ENCODE data around the gene ROR1. TPM values are rescaled to one million over a fixed set of nuclear protein-coding genes. Genes with fewer than 3 reads are reported as not detected.
"Not testable (repeated sequence)": the region's sequence is repeated elsewhere in the genome, so short reads cannot be mapped to it uniquely, and the experiment has no call there.

Gene ROR1
- total RNA-seq, 4 donors from 2014 or later: 5.1 to 7.3 (median 6.5) TPM

DNA sequence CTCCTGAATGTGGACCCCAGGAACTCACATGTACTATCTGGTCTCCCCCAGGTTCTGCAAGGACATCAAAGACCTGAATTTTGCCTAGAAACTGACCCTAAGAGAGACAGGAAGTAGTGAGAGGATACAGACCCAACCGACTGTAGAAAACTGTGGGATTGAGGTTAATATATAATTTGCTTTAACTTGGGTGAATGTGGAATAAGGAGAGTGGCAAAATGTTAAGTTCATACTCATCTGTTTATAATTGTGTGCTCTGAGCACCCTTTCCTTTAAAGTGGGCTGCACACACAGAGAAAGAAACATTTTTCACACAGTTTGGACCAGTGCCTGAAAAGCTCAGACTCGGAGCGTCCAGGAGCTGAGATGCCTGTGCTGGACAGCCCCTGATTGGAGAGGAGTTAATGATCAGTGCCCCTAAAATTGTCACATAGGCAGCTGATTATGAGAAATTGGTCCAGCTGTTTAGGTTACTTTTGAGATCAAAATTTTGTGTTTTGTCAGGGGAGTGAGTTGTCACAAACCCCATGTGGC, 37.2 kb downstream of the ROR1 start:
- intact Hi-C loops (cut with DNase I): no loop called here
- 37% methylated on average over 3 of the region's 3 CpGs for WGBS
- H3K4me3 ChIP-seq: no peak overlapping the region
- no peaks in the 10 kb centered on the region for H3K27me3 ChIP-seq
- H3K27ac ChIP-seq (replicated peaks in 1 of 4): no peak overlapping the region
- peaks cover 19 to 29% (median 27%) of the 10 kb centered on the region in 4 donors for H3K4me1 ChIP-seq
- peaks cover 0 to 10% (median 7%) of the 10 kb centered on the region in 4 donors for H3K9me3 ChIP-seq
- H3K36me3 ChIP-seq: no peaks in the 10 kb centered on the region
- DNase-seq (ENCODE audit: extremely low spot score): no peak
- TF ChIP-seq POLR2A (IDR thresholded peaks at IDR 0.05; ENCODE audit: low read depth) (no peak), EP300 (IDR thresholded peaks at IDR 0.05) (no peak), POLR2AphosphoS5 (IDR thresholded peaks at IDR 0.05) (no peak)
- TF ChIP-seq, protein P1, sequence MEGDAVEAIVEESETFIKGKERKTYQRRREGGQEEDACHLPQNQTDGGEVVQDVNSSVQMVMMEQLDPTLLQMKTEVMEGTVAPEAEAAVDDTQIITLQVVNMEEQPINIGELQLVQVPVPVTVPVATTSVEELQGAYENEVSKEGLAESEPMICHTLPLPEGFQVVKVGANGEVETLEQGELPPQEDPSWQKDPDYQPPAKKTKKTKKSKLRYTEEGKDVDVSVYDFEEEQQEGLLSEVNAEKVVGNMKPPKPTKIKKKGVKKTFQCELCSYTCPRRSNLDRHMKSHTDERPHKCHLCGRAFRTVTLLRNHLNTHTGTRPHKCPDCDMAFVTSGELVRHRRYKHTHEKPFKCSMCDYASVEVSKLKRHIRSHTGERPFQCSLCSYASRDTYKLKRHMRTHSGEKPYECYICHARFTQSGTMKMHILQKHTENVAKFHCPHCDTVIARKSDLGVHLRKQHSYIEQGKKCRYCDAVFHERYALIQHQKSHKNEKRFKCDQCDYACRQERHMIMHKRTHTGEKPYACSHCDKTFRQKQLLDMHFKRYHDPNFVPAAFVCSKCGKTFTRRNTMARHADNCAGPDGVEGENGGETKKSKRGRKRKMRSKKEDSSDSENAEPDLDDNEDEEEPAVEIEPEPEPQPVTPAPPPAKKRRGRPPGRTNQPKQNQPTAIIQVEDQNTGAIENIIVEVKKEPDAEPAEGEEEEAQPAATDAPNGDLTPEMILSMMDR (IDR thresholded peaks at IDR 0.05): no peak

- peaks cover 19 to 33% (median 28%) of the 10 kb centered on the region in 4 donors for H3K4me1 ChIP-seq
- H3K27ac ChIP-seq (replicated peaks in 1 of 4): no peak overlapping the region
- TF ChIP-seq EP300 (IDR thresholded peaks at IDR 0.05) (no peak), POLR2AphosphoS5 (IDR thresholded peaks at IDR 0.05) (no peak), POLR2A (IDR thresholded peaks at IDR 0.05; ENCODE audit: low read depth) (no peak)
- TF ChIP-seq, protein P1 (IDR thresholded peaks at IDR 0.05): no peak
- H3K36me3 ChIP-seq: no peaks in the 10 kb centered on the region
- intact Hi-C loops (cut with DNase I): no loop called here
- peaks cover 0 to 10% (median 7%) of the 10 kb centered on the region in 4 donors for H3K9me3 ChIP-seq
- no peak for DNase-seq (ENCODE audit: extremely low spot score)
- 92% methylated on average over 6 of the region's 6 CpGs for WGBS
- no peak overlapping the region for H3K4me3 ChIP-seq
- H3K27me3 ChIP-seq: no peaks in the 10 kb centered on the region
These were observed 38.4 kb downstream of the ROR1 start for GRCh38 chr1:63812071-63812700.

DNA sequence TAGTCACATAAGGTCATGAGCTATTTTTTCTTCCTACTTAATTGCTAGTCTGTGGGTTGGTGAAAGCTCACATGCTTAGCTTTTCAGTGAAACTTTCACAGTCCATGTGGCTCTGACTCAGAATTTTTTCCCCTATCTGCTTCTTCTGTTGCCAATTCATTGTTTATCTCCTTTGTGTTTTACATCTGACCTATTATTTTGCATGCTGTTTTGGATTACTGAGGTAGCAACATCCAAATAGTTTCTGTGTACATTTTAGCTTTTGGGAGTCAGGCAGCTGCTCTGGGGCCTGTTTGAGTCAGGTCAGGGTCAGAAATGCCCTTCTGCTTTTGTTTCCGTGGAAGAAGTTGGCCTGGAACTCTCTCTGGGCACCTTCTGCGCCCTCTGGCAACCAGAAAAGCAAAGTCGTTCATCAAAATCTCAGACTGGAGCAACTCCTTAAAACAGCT, 40.0 kb downstream of the ROR1 start:
- no peak for DNase-seq (ENCODE audit: extremely low spot score)
- peaks cover 0 to 2% (median 0%) of the 10 kb centered on the region in 4 donors for H3K9me3 ChIP-seq
- WGBS: 32% methylated on average over 3 of the region's 3 CpGs
- intact Hi-C loops (cut with DNase I): no loop called here
- H3K36me3 ChIP-seq: no peaks in the 10 kb centered on the region
- no peaks in the 10 kb centered on the region for H3K27me3 ChIP-seq
- H3K27ac ChIP-seq (replicated peaks in 1 of 4): peak overlapping the region in 3 of 4 donors; percentile 9 to 48 (median 47)
- H3K4me3 ChIP-seq: no peak overlapping the region
- peaks cover 25 to 38% (median 33%) of the 10 kb centered on the region in 4 donors for H3K4me1 ChIP-seq
- TF ChIP-seq, protein P1 (IDR thresholded peaks at IDR 0.05): no peak
- no peak for TF ChIP-seq POLR2A (IDR thresholded peaks at IDR 0.05; ENCODE audit: low read depth)
- no peak for TF ChIP-seq EP300 (IDR thresholded peaks at IDR 0.05)
- TF ChIP-seq POLR2AphosphoS5 (IDR thresholded peaks at IDR 0.05): no peak

DNA sequence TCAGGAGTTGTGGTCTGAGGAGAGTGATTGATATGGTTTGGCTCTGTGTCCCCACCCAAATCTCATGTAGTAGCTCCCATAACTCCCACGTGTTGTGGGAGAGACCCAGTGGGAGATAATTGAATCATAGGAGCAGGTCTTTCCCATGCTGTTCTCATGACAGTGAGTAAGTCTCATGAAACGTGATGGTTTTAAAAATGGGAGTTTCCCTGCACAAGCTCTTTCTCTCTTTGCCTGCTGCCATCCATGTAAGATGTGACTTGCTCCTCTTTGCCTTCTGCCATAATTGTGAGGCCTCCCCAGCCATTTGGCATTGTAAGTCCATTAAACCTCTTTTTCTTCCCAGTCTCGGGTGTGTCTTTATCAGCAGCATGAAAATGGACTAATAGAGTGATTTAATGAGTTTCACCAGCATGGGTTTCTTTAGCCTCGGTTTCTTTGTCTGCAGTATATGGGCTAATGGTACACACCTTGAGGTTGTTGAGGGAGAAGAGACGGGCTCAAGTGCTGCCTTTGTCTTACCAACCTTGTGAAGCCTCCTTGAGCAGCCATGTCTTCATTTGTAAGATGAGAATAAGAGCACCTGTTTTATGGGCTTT, 42.5 kb downstream of the ROR1 start:
- DNase-seq (ENCODE audit: extremely low spot score); H3K9me3 ChIP-seq; H3K27ac ChIP-seq (replicated peaks in 1 of 4); H3K4me3 ChIP-seq; H3K36me3 ChIP-seq; intact Hi-C loops (cut with DNase I); H3K27me3 ChIP-seq: not testable (repeated sequence)
- peaks cover 32 to 38% (median 33%) of the 10 kb centered on the region in 4 donors for H3K4me1 ChIP-seq
- 92% methylated on average over 5 of the region's 5 CpGs for WGBS

- H3K27ac ChIP-seq (replicated peaks in 1 of 4): no peak overlapping the region
- H3K9me3 ChIP-seq: no peaks in the 10 kb centered on the region
- peaks cover 36 to 38% (median 37%) of the 10 kb centered on the region in 4 donors for H3K4me1 ChIP-seq
- H3K4me3 ChIP-seq: no peak overlapping the region
- no peak for TF ChIP-seq POLR2AphosphoS5 (IDR thresholded peaks at IDR 0.05)
- TF ChIP-seq, protein P1 (IDR thresholded peaks at IDR 0.05): no peak
- TF ChIP-seq EP300 (IDR thresholded peaks at IDR 0.05): no peak
- TF ChIP-seq POLR2A (IDR thresholded peaks at IDR 0.05; ENCODE audit: low read depth): no peak
- WGBS: 50% methylated on average over 5 of the region's 5 CpGs
- H3K27me3 ChIP-seq: no peaks in the 10 kb centered on the region
- no peaks in the 10 kb centered on the region for H3K36me3 ChIP-seq
- no peak for DNase-seq (ENCODE audit: extremely low spot score)
- intact Hi-C loops (cut with DNase I): no loop called here
These were observed 43.4 kb downstream of the ROR1 start for GRCh38 chr1:63817152-63817667.
